HUES64 (cell line): ENCODE data around the gene MYOCOS.
"Not testable (repeated sequence)": the region's sequence is repeated elsewhere in the genome, so short reads cannot be mapped to it uniquely, and the experiment has no call there.

Experiments
- H3K27ac ChIP-seq: 2 replicates; pipeline ENCODE4 v1.7.0; 2013; ENCODE audit warnings: low read depth, low read length, inconsistent platforms
- H3K27me3 ChIP-seq: 2 replicates; pipeline ENCODE4 v1.6.1; 2013; ENCODE audit warnings: mild to moderate bottlenecking, low read length; ENCODE audit not compliant: insufficient read depth
- H3K36me3 ChIP-seq: 2 replicates; pipeline ENCODE4 v1.6.1; 2013; ENCODE audit warnings: mild to moderate bottlenecking, low read length; ENCODE audit not compliant: insufficient read depth
- H3K4me1 ChIP-seq: 2 replicates; pipeline ENCODE4 v1.6.1; 2013; ENCODE audit warnings: mild to moderate bottlenecking, low read length, moderate library complexity; ENCODE audit not compliant: insufficient read depth
- H3K4me3 ChIP-seq: 2 replicates; pipeline ENCODE4 v1.5.1; 2013; ENCODE audit warnings: mild to moderate bottlenecking, low read length, moderate library complexity
- H3K9ac ChIP-seq: 2 replicates; pipeline ENCODE4 v1.6.1; 2013; ENCODE audit warnings: mild to moderate bottlenecking, low read depth, low read length
- H3K9me3 ChIP-seq: 2 replicates; pipeline ENCODE4 v1.6.1; 2013; ENCODE audit warnings: low read depth, low read length; ENCODE audit not compliant: insufficient read depth
- WGBS: fragments of 150-250, 120-280 bp; methylation state at CpG from one replicate; pipeline ENCODE4 v1.1.7; 2013; ENCODE audit warnings: missing lambda C conversion rate; 5-methylcytosine and 5-hydroxymethylcytosine counted together

MYOCOS gene

DNA sequence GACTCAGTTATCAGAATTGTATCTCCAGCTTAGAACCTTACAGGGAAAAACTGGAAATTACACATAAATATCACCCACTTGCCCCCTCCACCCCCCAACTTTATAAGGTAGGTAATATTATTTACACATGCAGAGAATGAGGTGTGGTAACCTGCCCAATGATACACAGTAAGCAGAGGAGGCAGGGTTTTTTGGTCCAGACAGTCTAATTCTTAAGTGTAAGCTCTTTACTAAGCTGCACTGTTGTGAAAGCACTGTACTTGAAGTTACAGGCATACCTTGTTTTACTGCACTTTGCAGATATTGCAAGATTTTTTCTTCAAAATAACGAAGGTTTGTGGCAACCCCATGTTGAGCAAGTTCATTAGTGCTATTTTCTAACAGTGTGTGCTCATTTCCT, 24.8 kb upstream of the MYOCOS start:
- Histone ChIP-seq H3K27me3 (no peaks in the 10 kb centered on the region), H3K9me3 (no peaks in the 10 kb centered on the region), H3K4me1 (no peaks in the 10 kb centered on the region), H3K36me3 (peaks cover 13% of the 10 kb centered on the region), H3K9ac (no peak overlapping the region), H3K4me3 (no peak overlapping the region), H3K27ac (no peak overlapping the region)
- 92% methylated on average over 1 of the region's 1 CpG for WGBS

DNA sequence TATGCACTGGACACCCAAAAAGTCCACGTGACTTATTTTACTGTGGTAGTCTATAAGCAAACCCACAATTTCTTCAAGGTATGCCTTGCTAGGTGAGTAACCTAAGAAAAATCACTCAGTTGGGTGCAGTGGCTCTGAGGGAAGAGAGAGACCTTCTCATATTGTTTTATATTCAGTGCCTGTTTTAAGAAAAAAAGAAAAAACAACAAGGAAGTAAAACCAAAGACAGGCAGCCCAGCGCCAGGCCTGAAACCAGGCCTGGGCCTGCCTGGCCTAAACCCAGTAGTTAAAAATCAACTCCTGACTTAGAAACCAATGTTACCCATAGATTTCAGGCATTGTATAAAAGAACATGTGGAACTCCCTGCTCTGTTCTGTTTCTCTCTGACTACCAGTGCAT, 21.7 kb upstream of the MYOCOS start:
- 97% methylated on average over 2 of the region's 2 CpGs for WGBS
- not testable (repeated sequence) for H3K36me3 ChIP-seq, H3K4me1 ChIP-seq, H3K9me3 ChIP-seq, H3K27ac ChIP-seq, H3K4me3 ChIP-seq, H3K9ac ChIP-seq, H3K27me3 ChIP-seq

DNA sequence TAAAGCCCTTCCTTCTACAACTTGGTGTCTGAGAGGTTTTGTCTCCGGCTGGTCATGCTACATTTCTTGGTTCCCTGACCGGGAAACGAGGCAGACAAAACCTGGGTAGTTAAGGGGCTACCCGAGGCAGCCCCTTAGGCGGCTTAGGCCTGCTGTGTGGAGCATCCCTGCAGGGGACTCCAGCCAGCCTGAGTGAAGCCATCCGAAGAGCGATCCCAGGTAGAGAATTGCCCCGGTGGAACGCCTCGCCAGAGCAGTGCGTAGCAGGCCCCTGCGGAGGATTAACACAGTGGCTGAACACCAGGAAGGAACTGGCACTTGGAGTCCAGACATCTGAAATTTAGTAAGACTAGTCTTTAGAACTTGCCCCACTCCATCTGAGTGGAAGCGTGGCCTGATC, 21.2 kb upstream of the MYOCOS start:
- Histone ChIP-seq H3K27me3 (no peaks in the 10 kb centered on the region), H3K4me3 (no peak overlapping the region), H3K27ac (no peak overlapping the region), H3K9me3 (no peaks in the 10 kb centered on the region), H3K4me1 (peaks cover 7% of the 10 kb centered on the region), H3K9ac (no peak overlapping the region), H3K36me3 (no peaks in the 10 kb centered on the region)
- 91% methylated on average over 13 of the region's 13 CpGs for WGBS

DNA sequence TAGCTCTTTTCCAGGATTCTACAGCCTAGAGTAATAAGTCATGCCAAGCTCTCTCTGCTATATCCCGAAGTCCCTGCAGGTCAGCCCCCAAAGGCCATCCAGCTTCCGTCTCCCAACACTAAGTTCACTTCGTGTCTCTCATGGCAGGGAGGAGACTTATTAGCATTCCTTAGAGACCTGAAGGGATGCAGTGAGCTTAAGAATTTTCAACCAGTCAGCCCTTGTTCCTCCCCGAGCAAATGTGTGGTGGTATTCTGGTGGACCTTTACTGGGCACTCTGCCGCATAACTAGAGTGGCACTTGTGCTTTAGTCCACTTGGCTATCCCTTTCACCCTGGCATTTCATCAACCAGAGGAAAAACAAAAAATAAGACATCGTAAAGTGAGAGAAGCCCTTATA, 19.0 kb upstream of the MYOCOS start:
- not testable (repeated sequence) for H3K4me1 ChIP-seq, H3K9me3 ChIP-seq, H3K36me3 ChIP-seq, H3K9ac ChIP-seq, H3K27me3 ChIP-seq, H3K27ac ChIP-seq, H3K4me3 ChIP-seq
- WGBS, result 71% methylated on average over 5 of the region's 6 CpGs

DNA sequence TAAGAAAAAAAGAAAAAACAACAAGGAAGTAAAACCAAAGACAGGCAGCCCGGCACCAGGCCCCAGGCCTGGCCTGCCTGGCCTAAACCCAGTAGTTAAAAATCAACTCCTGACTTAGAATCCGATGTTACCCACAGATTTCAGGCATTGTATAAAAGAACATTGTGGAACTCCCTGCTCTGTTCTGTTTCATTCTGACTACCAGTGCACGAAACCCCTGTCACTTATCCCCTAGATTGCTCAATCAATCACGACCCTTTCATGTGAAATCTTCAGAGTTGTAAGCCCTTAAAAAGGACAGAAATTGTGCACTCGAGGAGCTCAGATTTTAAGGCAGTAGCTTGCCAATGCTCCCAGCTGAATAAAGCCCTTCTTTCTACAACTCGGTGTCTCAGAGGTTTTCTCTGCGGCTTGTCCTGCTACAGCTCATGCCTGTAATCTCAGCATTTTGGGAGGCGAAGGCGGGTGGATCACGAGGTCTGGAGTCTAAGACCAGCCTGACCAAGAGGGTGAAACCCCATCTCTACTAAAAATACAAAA, 15.6 kb upstream of the MYOCOS start:
- H3K27me3 ChIP-seq, result no peaks in the 10 kb centered on the region
- H3K4me3 ChIP-seq, result no peak overlapping the region
- peaks cover 7% of the 10 kb centered on the region for H3K4me1 ChIP-seq
- H3K27ac ChIP-seq, result no peak overlapping the region
- no peaks in the 10 kb centered on the region for H3K9me3 ChIP-seq
- no peak overlapping the region for H3K9ac ChIP-seq
- WGBS, result 91% methylated on average over 10 of the region's 10 CpGs
- no peaks in the 10 kb centered on the region for H3K36me3 ChIP-seq

DNA sequence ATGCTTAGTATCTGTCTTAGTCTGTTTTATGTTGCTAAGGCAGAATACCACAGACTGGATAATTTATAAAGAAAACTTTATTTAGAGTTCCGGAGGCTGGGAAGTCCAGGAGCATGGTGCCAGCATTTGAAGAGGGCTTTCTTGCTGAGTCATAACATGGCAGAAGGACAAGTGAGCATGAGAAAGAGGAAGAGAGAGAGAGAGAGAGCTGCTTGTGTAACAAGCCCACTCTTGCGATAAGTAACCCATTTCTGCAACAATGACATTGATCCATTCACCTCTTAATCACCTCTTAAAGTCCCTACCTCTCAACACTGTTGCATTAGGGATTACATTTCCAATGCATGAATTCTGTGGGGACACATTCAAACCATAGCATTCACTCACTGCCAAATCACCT, 11.7 kb upstream of the MYOCOS start:
- H3K9me3 ChIP-seq, result no peaks in the 10 kb centered on the region
- H3K27me3 ChIP-seq, result no peaks in the 10 kb centered on the region

DNA sequence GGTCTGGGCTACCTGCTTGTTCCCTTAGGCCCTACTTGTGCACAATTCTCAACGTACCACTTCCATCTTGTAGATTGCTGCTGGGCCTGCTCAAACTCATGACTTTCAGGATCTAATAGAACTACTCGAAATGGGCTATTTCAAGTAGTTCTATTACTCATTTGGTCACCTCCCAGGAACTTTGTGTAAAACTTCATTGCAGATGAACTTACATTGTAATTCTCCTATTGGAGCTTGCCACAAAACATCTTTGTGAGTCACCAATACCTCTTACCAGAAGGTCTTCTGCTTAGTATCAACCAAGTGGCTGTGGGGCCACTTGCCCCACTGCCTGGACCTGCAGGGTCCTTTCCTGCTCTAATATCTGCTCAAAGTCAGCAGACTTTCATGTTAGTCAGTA, 10.7 kb upstream of the MYOCOS start:
- Histone ChIP-seq H3K27ac (no peak overlapping the region), H3K4me3 (no peak overlapping the region), H3K4me1 (no peaks in the 10 kb centered on the region), H3K36me3 (no peaks in the 10 kb centered on the region), H3K9me3 (no peaks in the 10 kb centered on the region), H3K27me3 (no peaks in the 10 kb centered on the region), H3K9ac (no peak overlapping the region)
- WGBS, result 90% methylated on average over 2 of the region's 2 CpGs

More for the DNA sequence above, 11.7 kb upstream of the MYOCOS start:
- 99% methylated on average over 2 of the region's 2 CpGs for WGBS
- H3K36me3 ChIP-seq, result no peaks in the 10 kb centered on the region
- H3K4me3 ChIP-seq, result no peak overlapping the region
- H3K27ac ChIP-seq, result no peak overlapping the region
- no peak overlapping the region for H3K9ac ChIP-seq
- H3K4me1 ChIP-seq, result no peaks in the 10 kb centered on the region

DNA sequence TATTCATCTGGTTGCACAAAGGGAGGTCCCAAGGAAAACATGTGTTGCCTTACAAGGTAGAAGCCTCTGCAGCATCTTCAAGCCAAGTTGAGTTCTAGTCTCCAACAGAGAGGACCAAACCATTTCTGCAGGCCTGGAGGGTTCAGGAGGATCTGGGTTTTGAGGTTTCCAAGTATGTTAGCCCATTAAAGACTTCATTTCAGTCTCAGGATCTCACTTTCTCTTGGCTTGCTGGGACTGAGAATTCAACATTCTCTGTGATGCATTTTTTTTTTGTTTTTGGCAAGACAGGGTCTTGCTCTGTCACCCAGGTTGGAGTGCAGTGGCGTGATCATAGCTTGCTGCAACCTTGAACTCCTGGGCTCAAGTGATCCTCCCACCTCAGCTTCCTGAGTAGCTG, 8.8 kb upstream of the MYOCOS start:
- no peaks in the 10 kb centered on the region for H3K27me3 ChIP-seq
- 96% methylated on average over 1 of the region's 1 CpG for WGBS
- no peak overlapping the region for H3K27ac ChIP-seq
- no peaks in the 10 kb centered on the region for H3K36me3 ChIP-seq
- H3K4me3 ChIP-seq, result no peak overlapping the region
- H3K9ac ChIP-seq, result no peak overlapping the region
- H3K9me3 ChIP-seq, result no peaks in the 10 kb centered on the region
- no peaks in the 10 kb centered on the region for H3K4me1 ChIP-seq

DNA sequence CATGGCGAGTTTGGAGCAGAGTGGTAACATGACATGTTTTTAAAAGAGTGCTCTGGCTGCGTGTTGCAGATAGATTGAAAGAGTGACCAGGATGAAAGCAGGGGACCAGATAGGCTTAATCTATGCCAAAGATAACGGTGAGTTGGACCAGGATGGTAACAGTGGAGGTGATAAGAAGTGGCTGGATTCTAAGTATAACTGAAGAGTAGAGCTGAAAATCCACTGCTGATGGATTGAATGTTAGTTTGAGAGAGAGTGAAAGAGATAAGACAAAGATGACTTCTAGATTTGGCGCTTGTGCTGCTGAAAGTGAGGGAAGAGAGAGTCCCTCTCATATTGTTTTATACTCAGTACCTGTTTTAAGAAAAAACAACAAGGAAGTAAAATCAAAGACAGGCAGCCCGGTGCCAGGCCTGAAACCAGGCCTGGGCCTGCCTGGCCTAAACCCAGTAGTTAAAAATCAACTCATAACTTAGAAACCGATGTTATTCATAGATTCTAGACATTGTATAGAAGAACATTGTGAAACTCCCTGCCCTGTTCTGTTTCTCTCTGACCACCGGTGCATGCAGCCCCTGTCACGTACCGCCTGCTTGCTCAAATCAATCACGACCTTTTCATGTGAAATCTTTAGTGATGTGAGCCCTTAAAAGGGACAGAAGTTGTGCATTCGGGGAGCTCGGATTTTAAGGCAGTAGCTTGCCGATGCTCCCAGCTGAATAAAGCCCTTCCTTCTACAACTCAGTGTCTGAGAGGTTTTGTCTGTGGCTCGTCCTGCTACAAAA, 6.7 kb upstream of the MYOCOS start:
- WGBS, result 92% methylated on average over 13 of the region's 14 CpGs
- H3K9ac ChIP-seq, H3K4me3 ChIP-seq, H3K27me3 ChIP-seq, H3K4me1 ChIP-seq, H3K36me3 ChIP-seq, H3K27ac ChIP-seq, H3K9me3 ChIP-seq: not testable (repeated sequence)

DNA sequence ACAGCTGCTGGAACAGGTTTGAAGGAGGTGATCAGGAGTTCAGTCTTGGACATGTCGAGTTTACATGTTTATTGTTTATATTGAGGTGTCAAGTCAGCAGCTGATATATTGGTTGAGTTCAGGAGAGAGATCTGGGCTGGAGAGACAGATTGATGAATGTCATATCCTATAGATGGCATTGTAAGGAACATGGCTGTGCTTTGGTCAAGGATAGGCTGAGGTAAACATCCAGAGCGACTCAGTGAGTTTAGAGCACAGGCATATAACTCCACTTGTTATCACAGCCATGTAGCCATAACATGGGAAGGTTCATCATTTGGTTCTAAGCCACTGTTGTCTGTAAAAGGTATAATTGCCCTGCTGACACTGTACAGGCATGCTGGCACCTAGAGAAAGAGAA, 5.5 kb upstream of the MYOCOS start:
- H3K36me3 ChIP-seq, result no peaks in the 10 kb centered on the region
- H3K4me1 ChIP-seq, result no peaks in the 10 kb centered on the region
- no peak overlapping the region for H3K4me3 ChIP-seq
- no peaks in the 10 kb centered on the region for H3K27me3 ChIP-seq
- H3K9ac ChIP-seq, result no peak overlapping the region
- WGBS, result 90% methylated on average over 2 of the region's 2 CpGs
- no peaks in the 10 kb centered on the region for H3K9me3 ChIP-seq
- H3K27ac ChIP-seq, result no peak overlapping the region

DNA sequence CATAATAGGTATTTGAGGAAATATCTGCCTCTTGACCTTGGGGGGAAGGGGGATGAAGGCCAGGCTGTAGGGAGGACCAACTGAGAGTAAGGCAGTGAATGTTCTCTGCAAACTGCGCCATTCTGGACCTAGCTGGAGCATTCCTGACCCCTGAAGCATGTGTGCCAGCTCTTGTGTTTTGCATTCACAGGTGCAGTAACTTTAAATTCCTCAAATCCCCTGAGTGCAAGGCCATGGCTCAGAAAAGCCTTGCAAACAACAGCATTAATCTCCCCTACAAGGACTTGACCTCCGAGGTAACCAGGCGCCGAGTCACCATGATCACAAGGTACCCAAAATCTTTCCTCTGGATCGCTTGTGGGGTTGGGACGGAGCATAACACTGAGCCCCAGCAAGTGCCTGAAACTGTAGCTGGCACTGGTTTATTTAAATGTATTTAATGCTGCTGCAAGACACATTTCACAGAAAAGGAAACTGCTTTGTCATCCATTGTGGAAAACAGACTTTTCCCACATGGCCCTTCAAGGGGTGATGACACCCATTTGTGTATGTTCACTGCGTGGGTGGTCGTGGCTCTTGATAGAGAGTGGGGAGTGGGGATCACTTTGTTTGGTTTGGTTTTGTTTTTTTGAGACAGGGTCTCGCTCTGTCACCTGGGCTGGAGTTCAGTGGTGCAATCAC, 1.7 kb downstream of the MYOCOS start:
- no peaks in the 10 kb centered on the region for H3K9me3 ChIP-seq
- H3K9ac ChIP-seq, result no peak overlapping the region
- H3K27ac ChIP-seq, result no peak overlapping the region
- H3K4me3 ChIP-seq, result no peak overlapping the region
- no peaks in the 10 kb centered on the region for H3K27me3 ChIP-seq
- H3K4me1 ChIP-seq, result peaks cover 6% of the 10 kb centered on the region; the same call in 1 of the 2 replicates
- WGBS, result 88% methylated on average over 9 of the region's 9 CpGs
- no peaks in the 10 kb centered on the region for H3K36me3 ChIP-seq
